Right lung (tissue), 10 donors: ENCODE results near the gene CTF1. TPM values are rescaled to one million over a fixed set of nuclear protein-coding genes. Genes with fewer than 3 reads are reported as not detected.
"Not testable (repeated sequence)": the region's sequence is repeated elsewhere in the genome, so short reads cannot be mapped to it uniquely, and the experiment has no call there.

ENCODE experiments used
- DNase-seq, 2 donors: peaks; one replicate each; pipeline ENCODE4 v3.0.0-alpha.2; 2013
- long read RNA-seq, 8 donors: transcript quantifications; one replicate each; lab custom pipeline, GENCODE V29; 2026
- polyA plus RNA-seq, 5 donors: library from polyadenylated mRNA; unstranded; fragments of 120-200 nt; gene quantifications; one replicate each; pipeline versions ENCODE4 v1.2.1 to v1.2.3, GENCODE V29; 2013; ENCODE audit warnings: inconsistent platforms in 1 of 5, low replicate concordance in 1 of 5; ENCODE audit not compliant: insufficient read length in 5 of 5, insufficient read depth in 1 of 5

Gene CTF1, protein sequence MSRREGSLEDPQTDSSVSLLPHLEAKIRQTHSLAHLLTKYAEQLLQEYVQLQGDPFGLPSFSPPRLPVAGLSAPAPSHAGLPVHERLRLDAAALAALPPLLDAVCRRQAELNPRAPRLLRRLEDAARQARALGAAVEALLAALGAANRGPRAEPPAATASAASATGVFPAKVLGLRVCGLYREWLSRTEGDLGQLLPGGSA
- polyA plus RNA-seq: 10 to 100 TPM in 3 of 5 donors, 1 to 10 TPM in 2; 7.8 to 12.5 (median 10.2) TPM
- long read RNA-seq, donor 1, partial matches to known transcripts: 0 of 5 reads
- long read RNA-seq, donor 1, other reads (novel, unspliced or antisense): 0 of 5 reads
- long read RNA-seq, donor 2, partial matches to known transcripts: 0 of 3 reads
- long read RNA-seq, donor 2, other reads (novel, unspliced or antisense): 0 of 3 reads
- long read RNA-seq, donor 3, partial matches to known transcripts: 0 of 4 reads
- long read RNA-seq, donor 3, other reads (novel, unspliced or antisense): 0 of 4 reads
- long read RNA-seq, donor 4, partial matches to known transcripts: 0 of 1 reads
- long read RNA-seq, donor 4, other reads (novel, unspliced or antisense): 0 of 1 reads
- long read RNA-seq, donor 5, partial matches to known transcripts: 0 of 3 reads
- long read RNA-seq, donor 5, other reads (novel, unspliced or antisense): 0 of 3 reads
- long read RNA-seq, donor 6, transcript CTF1-201 (3 exons, 1,664 nt): major isoform, 6 of 6 reads
- long read RNA-seq, donor 6, partial matches to known transcripts: 0 of 6 reads
- long read RNA-seq, donor 6, other reads (novel, unspliced or antisense): 0 of 6 reads
- long read RNA-seq, donor 7, partial matches to known transcripts: 0 of 2 reads
- long read RNA-seq, donor 7, other reads (novel, unspliced or antisense): 0 of 2 reads
- long read RNA-seq, donor 8: 0 reads

DNA sequence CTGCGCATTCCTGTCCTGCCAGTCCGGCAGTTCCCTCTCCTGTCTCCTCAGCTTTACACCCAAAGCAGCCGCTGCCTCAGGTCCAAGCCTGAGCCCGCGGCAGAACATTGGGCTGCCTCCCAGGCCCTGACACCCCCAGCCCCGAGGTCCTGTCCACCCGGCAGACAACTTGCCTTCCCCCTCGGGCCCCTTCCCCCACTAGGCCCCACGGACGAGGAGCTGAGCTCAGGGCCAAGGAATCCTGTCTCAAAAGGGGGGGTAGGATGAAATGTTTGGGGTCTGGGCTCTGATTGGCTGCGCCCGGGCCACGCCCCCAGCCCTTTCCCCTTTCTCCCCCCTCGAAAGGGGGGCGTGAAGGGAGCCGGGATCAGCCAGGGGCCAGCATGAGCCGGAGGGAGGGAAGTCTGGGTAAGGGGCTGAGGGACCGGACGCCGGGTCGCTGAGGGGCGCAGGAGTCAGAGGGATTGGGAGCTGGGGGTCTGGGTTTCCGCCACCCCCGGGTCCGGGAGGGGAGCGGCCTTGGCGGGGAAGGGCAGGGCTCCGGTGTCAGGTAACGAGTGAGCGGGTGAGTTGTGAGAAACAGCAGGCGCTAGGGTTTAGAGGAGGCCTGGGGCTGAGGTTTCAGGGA, at the start of gene CTF1:
Gene CTF1 (plus strand): TSS at position 354 of the 628 bp plus-strand sequence. CDS start 30 bp downstream, at position 384.
- peak; percentile 93 for DNase-seq

GRCh38 chr16:30846649-30847402, 49.6 kb upstream of the CTF1 start:
- no peak for DNase-seq

- DNase-seq: no peak
Observed at GRCh38 chr16:30850246-30850645, 46.2 kb upstream of the CTF1 start.

DNA sequence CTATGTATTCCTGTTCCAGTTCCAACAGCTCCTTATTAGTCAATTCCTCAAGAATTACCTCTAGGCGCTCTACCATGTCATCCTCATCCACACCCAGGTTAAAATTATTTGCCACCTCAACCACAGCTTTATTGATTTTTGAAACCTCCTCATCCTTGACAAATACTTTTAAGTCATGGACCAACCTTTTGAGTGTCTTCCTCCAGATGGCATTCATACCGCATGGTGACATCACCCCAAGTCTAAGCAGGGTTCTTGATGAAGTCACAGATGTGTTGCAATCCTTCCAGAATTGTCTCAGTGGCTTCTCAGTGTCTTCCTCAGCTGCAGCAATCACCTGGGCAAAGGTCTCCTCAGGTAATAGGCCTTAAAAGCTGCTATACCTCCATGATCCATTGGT, 42.7 kb upstream of the CTF1 start:
- DNase-seq: no peak

GRCh38 chr16:30858111-30858495, 38.3 kb upstream of the CTF1 start:
- DNase-seq: no peak

- no peak for DNase-seq
Observed at GRCh38 chr16:30858829-30859423, 37.5 kb upstream of the CTF1 start.

GRCh38 chr16:30860729-30861128, 35.7 kb upstream of the CTF1 start:
- DNase-seq: not testable (repeated sequence)

GRCh38 chr16:30863178-30863577, 33.2 kb upstream of the CTF1 start:
- DNase-seq: not testable (repeated sequence)

DNA sequence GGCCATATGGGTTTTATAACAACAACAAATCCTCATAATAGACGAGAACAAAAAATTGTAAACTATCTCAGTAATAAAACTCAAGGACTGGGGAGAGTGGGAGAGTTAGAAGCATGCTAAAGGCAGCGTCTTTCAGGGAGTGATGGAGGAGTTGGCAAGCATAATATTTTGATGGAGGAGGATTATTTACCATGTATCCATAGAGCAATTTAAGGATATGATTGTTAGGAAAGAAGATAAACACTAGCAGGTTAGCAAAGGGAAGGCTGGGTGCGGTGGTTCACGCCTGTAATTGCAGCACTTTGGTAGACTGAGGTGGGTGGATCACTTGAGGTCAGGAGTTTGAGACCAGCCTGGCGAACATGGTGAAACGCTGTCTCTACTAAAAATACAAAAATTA, 30.4 kb upstream of the CTF1 start:
- no peak for DNase-seq

DNA sequence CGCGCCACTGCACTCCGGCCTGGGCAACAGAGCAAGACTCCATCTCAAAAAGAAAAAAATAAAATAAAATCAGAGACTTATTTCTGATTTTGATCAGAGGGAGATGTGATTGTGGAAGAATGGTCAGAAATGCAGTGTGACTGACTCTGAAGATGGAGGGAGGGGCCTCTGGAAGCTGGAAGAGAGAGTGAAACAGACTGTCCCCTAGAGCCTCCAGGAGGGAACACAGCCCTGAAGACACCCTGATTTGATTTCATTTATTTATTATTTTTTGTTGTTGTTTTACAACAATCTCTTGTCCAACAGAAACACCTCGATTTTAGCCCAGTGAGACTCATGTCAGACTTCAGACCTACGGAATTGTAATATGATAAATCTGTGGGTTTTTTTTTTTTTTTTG, 28.7 kb upstream of the CTF1 start:
- DNase-seq: no peak

DNA sequence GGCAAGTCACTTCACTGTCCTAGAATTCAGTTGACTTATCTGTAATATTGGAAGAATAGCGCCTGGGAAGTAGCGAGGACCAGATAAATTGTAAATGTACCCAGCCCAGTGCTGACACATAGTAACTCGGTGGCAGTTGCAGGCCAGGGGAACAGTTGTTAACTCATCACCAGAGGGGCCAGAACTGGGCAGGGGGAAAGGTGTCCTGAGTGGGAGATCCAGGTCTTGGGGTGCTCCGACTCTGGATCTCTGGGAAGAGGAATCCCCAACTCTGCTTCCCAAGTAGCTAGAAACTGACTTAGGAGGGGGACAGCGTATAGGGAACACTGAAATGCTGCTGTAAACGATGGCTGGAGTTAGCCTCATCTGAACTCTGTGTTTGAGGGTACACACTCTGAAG, 25.5 kb upstream of the CTF1 start:
- DNase-seq: no peak

DNA sequence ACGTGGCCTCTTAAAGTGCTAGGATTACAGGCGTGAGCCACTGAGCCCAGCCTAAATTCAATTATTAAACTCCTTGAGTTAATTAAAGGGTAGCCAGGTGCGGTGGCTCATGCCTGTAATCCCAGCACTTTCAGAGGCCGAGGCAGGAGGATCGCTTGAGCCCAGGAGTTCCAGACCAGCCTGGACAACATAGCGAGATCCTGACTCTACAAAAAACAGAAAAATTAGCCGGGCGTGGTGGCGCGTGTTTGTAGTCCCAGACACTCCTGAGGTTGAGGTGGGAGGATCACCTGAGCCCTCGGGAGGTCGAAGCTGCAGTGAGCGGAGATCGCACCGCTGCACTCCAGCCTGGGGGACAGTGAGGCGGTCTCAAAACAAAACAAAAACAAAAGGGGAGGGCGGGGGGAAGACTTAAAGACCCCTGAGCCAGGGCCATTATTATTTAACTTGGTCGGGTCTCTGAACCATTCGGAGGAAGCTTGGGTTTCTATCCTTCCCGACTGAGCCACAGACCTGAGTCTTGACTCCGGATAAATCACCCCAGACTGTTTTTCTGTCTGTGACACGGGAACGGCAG, 22.1 kb upstream of the CTF1 start:
- no peak for DNase-seq

- peak; percentile 90 to 93 for DNase-seq
Observed at GRCh38 chr16:30874821-30875717, 21.3 kb upstream of the CTF1 start.

GRCh38 chr16:30875871-30876801, 20.3 kb upstream of the CTF1 start:
- DNase-seq: no peak

GRCh38 chr16:30876867-30877266, 19.5 kb upstream of the CTF1 start:
- no peak for DNase-seq

DNA sequence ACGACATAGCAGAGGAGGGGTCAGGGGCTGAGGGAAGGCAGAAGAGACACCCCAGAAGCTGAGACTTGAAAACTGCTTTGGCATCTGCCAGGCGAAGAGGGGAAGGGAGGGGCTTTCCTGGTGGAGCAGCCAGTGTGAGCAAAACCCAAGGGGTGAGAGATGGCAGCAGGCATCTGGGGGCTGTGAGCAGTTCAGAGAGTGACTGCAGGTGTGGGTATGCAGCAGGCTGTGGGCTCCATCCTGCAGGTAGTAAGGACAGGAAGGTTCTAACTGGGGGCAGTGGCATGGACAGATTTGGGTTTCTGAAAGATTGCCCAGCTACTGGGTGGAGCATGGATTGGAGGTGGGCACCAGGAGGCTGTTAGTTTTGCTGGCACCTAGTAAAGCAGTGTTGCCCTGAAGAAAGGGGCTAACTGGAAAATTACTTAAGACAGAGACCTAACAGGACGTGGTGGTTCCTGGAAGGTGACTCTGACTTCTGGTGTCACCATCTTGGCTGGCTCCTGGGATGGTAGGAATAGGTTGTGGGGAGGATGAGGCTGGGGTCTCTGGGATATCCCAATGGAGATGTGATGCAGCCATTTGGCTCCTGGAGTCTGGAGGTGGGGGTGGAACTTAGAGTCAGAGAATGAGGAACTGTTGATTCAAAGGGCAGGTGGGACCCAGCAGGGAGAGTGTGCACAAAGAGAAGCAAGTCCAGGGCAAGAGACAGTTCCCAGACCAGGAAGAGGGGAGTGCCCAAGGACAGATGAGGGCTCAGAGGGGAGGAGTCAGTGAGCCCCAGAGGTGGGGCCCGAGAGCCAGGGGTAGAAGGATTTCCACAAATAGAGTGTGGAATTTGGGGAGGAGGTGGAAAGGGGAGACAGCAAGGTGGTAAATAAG, 13.7 kb upstream of the CTF1 start:
- DNase-seq: no peak

DNA sequence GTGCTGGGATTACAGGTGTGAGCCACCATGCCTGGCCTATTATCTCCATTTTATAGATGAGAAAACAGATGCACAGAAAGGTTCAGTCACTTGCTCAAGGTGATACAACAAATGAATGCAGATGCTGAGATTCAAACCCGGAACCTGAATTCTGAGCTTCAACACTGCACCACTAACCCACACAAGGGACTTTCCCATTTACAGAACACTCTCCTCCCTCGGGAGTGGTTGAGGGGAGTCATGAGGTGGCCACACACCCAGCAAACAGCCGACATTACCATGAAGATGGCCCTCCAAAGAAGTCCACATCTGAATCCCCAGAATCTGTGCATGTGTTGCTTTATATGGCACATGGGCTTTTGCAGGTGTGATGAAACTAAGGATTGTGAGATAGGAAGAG, 11.7 kb upstream of the CTF1 start:
- no peak for DNase-seq
